Activated CD4-positive, alpha-beta T cell treated with anti-CD3 and anti-CD28 coated beads, Interleukin-2, amount 10 ng/mL, durations not matched to agents 7 days and 5 days (primary cell): Measurements from ENCODE around the gene DNAAF2. TPM values are rescaled to one million over a fixed set of nuclear protein-coding genes. Genes with fewer than 3 reads are reported as not detected.

Source experiments
- CTCF ChIA-PET: fragments of 350-600 bp; sonication (Branson Sonifier 250); formaldehyde crosslinking; loops from one replicate; lab custom pipeline; 2021; ENCODE audit warnings: antibody characterized with exemption; lab: Charles Lee
- POLR2A ChIA-PET: fragments of 350-600 bp; sonication (Branson Sonifier 250); formaldehyde crosslinking; loops from one replicate; lab custom pipeline; 2021; ENCODE audit warnings: antibody characterized with exemption; lab: Charles Lee
- DNase-seq: peaks from one replicate; pipeline ENCODE4 v3.0.0-alpha.2; 2020
- H3K27ac Mint-ChIP-seq: one replicate; pipeline ENCODE4 v1.8.0; 2021; ENCODE audit warnings: mild to moderate bottlenecking, moderate library complexity, mixed read lengths
- H3K27me3 Mint-ChIP-seq: one replicate; pipeline ENCODE4 v1.8.0; 2021; ENCODE audit warnings: mixed read lengths
- H3K36me3 Mint-ChIP-seq: one replicate; pipeline ENCODE4 v1.8.0; 2021; ENCODE audit warnings: low read depth, mixed read lengths
- H3K4me1 Mint-ChIP-seq: one replicate; pipeline ENCODE4 v1.8.0; 2021; ENCODE audit warnings: mixed read lengths
- H3K4me3 Mint-ChIP-seq: one replicate; pipeline ENCODE4 v1.8.0; 2021; ENCODE audit warnings: mild to moderate bottlenecking, moderate library complexity, mixed read lengths
- H3K9me3 Mint-ChIP-seq: one replicate; pipeline ENCODE4 v1.8.0; 2021; ENCODE audit warnings: mixed read lengths
- total RNA-seq, 2 experiments: library from RNA; stranded (reverse); gene quantifications; one replicate each; pipeline ENCODE4 v1.2.3, GENCODE V29; 2021

Gene DNAAF2
- total RNA-seq, 2 experiments from 2014 or later = 5.1 to 5.2 TPM

- H3K27me3 Mint-ChIP-seq = no peaks in the 10 kb centered on the region
- POLR2A ChIA-PET = no interaction called here
- peaks cover 34% of the 10 kb centered on the region for H3K4me1 Mint-ChIP-seq
- H3K36me3 Mint-ChIP-seq = peaks cover 70% of the 10 kb centered on the region
- DNase-seq = no peak
- CTCF ChIA-PET = interaction anchor here (0.6 kb wide), 1 partner anchor 9 kb away, joined by 3 read pairs; no protein-coding TSS in a partner anchor
- H3K9me3 Mint-ChIP-seq = peaks cover 1% of the 10 kb centered on the region
- no peak overlapping the region for H3K4me3 Mint-ChIP-seq
- H3K27ac Mint-ChIP-seq = no peak overlapping the region
Observed at GRCh38 chr14:49578141-49578540, 56.9 kb downstream of the DNAAF2 start.

Other genes starting within 250 kb of the DNAAF2 start
- gene RPS29, start 48.9 kb downstream of the DNAAF2 start, total RNA-seq = 1,000 to 10,000 TPM in 1 of 2 experiments, 100 to 1,000 TPM in 1; 860 to 1,679 TPM
- gene LRR1, start 36.3 kb downstream of the DNAAF2 start, total RNA-seq = 10 to 100 TPM; 45.5 to 53.2 TPM
- 100 to 1,000 TPM; 249 to 262 TPM for gene RPL36AL, start 14.6 kb downstream of the DNAAF2 start, total RNA-seq
- 10 to 100 TPM; 53.1 to 57.3 TPM for gene MGAT2, start 14.4 kb downstream of the DNAAF2 start, total RNA-seq
- gene POLE2, start 53.0 kb upstream of the DNAAF2 start, total RNA-seq = 10 to 100 TPM; 32.3 to 35.7 TPM
- gene KLHDC1, start 57.9 kb upstream of the DNAAF2 start, total RNA-seq = 1 to 10 TPM; 2.4 to 2.5 TPM
- 10 to 100 TPM; 28.7 to 31.5 TPM for gene KLHDC2, start 132.9 kb upstream of the DNAAF2 start, total RNA-seq
- 10 to 100 TPM; 76.7 to 89.1 TPM for gene NEMF, start 217.5 kb upstream of the DNAAF2 start, total RNA-seq